Measurements from ENCODE around the gene MYLK.
"Not testable (repeated sequence)": the region's sequence is repeated elsewhere in the genome, so short reads cannot be mapped to it uniquely, and the experiment has no call there.

Gene MYLK

GRCh38 chr3:123724306-123724705 is 159.8 kb downstream of the MYLK start:
- POLR2A ChIA-PET = no interaction called here
- no peak overlapping the region for H3K4me3 ChIP-seq (ENCODE audit: low read depth, low read length)
- TF ChIP-seq, protein P1, sequence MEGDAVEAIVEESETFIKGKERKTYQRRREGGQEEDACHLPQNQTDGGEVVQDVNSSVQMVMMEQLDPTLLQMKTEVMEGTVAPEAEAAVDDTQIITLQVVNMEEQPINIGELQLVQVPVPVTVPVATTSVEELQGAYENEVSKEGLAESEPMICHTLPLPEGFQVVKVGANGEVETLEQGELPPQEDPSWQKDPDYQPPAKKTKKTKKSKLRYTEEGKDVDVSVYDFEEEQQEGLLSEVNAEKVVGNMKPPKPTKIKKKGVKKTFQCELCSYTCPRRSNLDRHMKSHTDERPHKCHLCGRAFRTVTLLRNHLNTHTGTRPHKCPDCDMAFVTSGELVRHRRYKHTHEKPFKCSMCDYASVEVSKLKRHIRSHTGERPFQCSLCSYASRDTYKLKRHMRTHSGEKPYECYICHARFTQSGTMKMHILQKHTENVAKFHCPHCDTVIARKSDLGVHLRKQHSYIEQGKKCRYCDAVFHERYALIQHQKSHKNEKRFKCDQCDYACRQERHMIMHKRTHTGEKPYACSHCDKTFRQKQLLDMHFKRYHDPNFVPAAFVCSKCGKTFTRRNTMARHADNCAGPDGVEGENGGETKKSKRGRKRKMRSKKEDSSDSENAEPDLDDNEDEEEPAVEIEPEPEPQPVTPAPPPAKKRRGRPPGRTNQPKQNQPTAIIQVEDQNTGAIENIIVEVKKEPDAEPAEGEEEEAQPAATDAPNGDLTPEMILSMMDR (IDR thresholded peaks at IDR 0.05; ENCODE audit: insufficient read depth, low read length, missing control alignments) = peak; percentile 34
- DNase-seq (ENCODE audit: low read depth, low spot score) = no peak
- CTCF ChIA-PET = interaction anchor here (0.7 to 9.9 kb wide), 64 partner anchors 10 to 395 kb away, joined by 3 to 512 read pairs (median 5); partner anchors contain the start of gene HACD2

DNA sequence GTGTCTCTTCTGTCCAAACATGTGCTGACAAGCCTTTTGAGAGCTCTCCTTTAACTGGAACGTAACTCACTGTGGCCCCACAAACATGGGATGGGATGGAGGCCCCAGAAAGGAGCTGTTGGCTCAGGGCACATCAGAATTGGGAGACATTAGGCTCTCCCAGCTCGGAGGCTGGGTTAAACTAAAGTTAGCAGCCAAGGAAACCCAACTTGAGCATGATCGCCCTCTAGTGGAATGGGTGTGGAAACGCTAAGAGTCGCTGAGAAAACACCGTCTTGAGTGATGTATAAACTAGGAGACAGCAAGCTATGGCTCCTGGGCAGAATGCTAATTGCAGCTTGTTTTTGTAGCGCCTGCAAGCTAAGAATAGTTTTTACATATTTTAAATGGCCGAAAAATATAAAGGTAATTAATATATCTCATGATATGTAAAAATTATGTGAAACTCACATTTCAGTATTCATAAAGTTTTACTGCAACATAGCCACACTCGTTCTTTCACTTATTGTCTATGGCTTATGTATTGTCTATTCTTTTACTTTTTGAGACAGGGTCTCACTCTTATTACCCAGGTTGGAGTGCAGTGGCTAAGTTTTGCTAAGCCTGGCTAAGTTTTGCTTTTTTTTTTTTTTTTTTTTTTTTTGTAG is 160.5 kb downstream of the MYLK start:
- POLR2A ChIA-PET = no interaction called here

GRCh38 chr3:123723070-123723469 is 161.1 kb downstream of the MYLK start:
- TF ChIP-seq, protein P1 (IDR thresholded peaks at IDR 0.05; ENCODE audit: insufficient read depth, low read length, missing control alignments) = no peak

More for the DNA sequence above, 160.5 kb downstream of the MYLK start:
- CTCF ChIA-PET = interaction anchor here (0.6 to 9.9 kb wide), 74 partner anchors 10 to 394 kb away, joined by 3 to 512 read pairs (median 4); partner anchors contain the start of gene HACD2
- DNase-seq (ENCODE audit: low read depth, low spot score) = no peak
- TF ChIP-seq, protein P1 (IDR thresholded peaks at IDR 0.05; ENCODE audit: insufficient read depth, low read length, missing control alignments) = peak; percentile 84
- no peak overlapping the region for H3K4me3 ChIP-seq (ENCODE audit: low read depth, low read length)

GRCh38 chr3:123722456-123722855 is 161.7 kb downstream of the MYLK start:
- no peak for DNase-seq (ENCODE audit: low read depth, low spot score)
- TF ChIP-seq, protein P1 (IDR thresholded peaks at IDR 0.05; ENCODE audit: insufficient read depth, low read length, missing control alignments) = no peak
- ChIA-PET POLR2A (no interaction called here), CTCF (interaction anchor here (0.9 to 9.9 kb wide), 24 partner anchors 9 to 219 kb away, joined by 3 to 512 read pairs (median 9); partner anchors contain the start of gene HACD2)
- H3K4me3 ChIP-seq (ENCODE audit: low read depth, low read length) = no peak overlapping the region

More at GRCh38 chr3:123723070-123723469, 161.1 kb downstream of the MYLK start:
- ChIA-PET CTCF (interaction anchor here (0.6 to 9.9 kb wide), 61 partner anchors 10 to 312 kb away, joined by 3 to 512 read pairs (median 5); partner anchors contain the start of gene HACD2), POLR2A (no interaction called here)
- no peak for DNase-seq (ENCODE audit: low read depth, low spot score)
- no peak overlapping the region for H3K4me3 ChIP-seq (ENCODE audit: low read depth, low read length)

DNA sequence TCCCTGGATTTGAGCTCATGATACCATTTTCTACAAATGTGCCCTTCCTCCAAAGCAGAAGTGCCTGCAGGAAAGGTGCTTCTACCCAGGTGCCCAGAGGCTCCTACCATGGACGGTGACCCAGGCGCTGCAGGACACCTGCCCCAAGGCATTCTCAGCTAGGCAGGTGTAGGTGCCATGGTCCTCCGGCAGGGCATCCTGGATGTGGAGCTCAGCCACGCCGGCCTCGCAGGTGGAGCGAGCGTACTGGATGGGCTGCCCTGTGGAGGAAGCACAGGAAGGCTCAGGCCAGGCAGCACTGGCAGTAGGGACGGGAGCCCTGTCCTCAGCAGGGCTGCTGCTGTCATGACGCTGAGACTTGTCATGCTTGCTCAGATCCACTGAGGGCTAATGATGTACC is 162.1 kb downstream of the MYLK start:
- CTCF ChIA-PET = interaction anchor here (0.9 to 9.9 kb wide), 12 partner anchors 9 to 140 kb away, joined by 3 to 512 read pairs (median 10); no protein-coding TSS in a partner anchor

DNA sequence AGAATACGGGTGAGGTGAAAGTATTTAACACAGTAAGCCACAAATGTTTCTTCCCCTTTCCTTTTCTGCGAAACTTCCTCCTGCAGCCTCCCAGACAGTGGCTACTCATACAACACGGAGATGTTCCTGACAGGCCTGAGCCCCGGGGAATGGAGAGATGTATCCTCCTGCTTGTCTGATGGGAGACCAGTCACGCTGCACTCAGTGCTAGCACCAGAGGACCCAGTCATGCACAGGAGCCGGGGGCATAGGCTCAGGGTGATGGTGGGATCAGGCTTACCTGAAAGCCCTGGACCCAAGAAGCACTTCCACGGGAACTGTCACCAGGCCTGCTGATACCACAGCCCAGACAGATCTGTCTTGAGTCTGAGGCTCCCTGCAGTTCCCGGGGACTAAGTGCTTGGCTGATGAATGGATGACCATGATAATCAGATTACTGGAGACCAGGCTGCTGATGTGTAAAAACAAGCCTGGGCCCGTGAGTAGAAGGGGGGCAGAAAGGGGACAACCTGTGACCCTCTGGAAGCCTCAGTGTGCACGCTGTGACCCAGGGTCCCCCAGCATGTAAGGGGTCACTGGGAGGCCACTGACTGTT is 162.9 kb downstream of the MYLK start:
- H3K4me3 ChIP-seq (ENCODE audit: low read depth, low read length); POLR2A ChIA-PET; DNase-seq (ENCODE audit: low read depth, low spot score): not testable (repeated sequence)
- CTCF ChIA-PET = interaction anchor here (0.9 to 9.9 kb wide), 11 partner anchors 8 to 141 kb away, joined by 3 to 512 read pairs (median 8); no protein-coding TSS in a partner anchor

More for the DNA sequence above, 162.1 kb downstream of the MYLK start:
- H3K4me3 ChIP-seq (ENCODE audit: low read depth, low read length) = no peak overlapping the region
- no peak for DNase-seq (ENCODE audit: low read depth, low spot score)
- TF ChIP-seq, protein P1 (IDR thresholded peaks at IDR 0.05; ENCODE audit: insufficient read depth, low read length, missing control alignments) = no peak
- POLR2A ChIA-PET = no interaction called here

Data from AG04449 (cell line).